Measurements from ENCODE around the gene DNAJC10.

DNAJC10 gene

GRCh38 chr2:182784058-182784706 lies 68.1 kb downstream of the DNAJC10 start:
- DNase-seq (ENCODE audit: low read depth in 2 of 2) = no peak

DNA sequence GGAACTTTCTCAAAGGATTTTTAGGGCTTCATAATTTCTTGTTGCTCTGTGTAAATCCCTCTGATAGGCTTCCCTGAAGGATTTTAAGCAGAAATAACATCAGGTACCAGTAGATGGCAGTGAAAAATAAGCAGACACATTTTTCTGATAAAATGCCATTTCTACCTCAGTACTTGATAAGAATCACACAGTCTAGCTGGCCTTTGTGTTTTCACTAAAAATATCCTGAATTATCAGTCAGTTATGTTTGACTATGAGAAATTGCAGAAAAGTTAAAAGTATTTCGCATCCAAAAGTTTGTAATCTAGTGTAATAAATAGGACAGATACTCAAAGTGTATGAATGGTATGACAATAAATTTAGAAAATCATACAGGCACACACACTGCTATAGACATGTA lies 68.7 kb downstream of the DNAJC10 start:
- DNase-seq (ENCODE audit: low read depth in 2 of 2) = no peak

GRCh38 chr2:182792441-182792840 lies 76.4 kb downstream of the DNAJC10 start:
- DNase-seq (ENCODE audit: low read depth in 2 of 2) = no peak

- DNase-seq (ENCODE audit: low read depth in 2 of 2) = no peak
Observed at GRCh38 chr2:182798736-182799135, 82.7 kb downstream of the DNAJC10 start.

GRCh38 chr2:182804128-182804527 lies 88.1 kb downstream of the DNAJC10 start:
- no peak for DNase-seq (ENCODE audit: low read depth in 2 of 2)

DNA sequence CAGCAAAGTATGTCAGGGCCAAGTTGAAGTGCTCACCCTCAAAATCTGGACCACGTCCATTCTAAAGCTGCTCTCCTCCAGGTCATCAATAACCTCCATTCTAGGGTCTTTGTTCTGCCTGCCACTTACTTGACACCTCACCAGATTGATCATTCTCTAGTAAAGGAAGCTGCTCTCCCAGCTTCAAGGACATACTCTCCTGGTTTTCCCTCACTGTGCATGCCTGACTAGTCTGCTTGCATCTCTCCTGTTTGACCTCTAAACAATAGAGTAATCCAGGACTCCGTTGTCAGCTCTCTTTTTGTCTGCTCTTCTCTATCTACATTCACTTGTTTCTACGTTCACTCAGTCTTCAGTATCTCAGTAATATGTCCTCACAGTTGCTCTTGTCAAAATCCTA lies 91.3 kb downstream of the DNAJC10 start:
- no peak for DNase-seq (ENCODE audit: low read depth in 2 of 2)

DNA sequence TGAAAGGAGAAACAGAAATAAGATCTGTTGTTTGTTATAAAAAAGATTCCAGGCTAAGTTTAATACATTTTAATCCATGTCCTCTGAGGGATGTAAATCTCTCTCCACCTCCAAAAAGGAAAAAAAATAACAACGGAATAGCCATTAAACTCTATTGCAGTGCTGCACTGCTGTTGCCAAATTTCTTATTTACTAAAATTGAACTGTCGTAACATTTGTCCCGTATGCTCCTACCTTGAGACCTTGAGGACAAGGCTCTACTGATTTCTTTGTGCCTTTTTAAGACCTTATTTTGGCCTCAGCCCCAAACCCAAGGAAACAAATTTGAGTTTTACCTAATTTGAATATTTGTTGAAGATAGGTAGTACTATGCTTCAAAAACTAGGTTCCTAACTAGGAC lies 94.0 kb downstream of the DNAJC10 start:
- DNase-seq (ENCODE audit: low read depth in 2 of 2) = no peak

GRCh38 chr2:182814380-182814779 lies 98.3 kb downstream of the DNAJC10 start:
- DNase-seq (ENCODE audit: low read depth in 2 of 2) = no peak

DNA sequence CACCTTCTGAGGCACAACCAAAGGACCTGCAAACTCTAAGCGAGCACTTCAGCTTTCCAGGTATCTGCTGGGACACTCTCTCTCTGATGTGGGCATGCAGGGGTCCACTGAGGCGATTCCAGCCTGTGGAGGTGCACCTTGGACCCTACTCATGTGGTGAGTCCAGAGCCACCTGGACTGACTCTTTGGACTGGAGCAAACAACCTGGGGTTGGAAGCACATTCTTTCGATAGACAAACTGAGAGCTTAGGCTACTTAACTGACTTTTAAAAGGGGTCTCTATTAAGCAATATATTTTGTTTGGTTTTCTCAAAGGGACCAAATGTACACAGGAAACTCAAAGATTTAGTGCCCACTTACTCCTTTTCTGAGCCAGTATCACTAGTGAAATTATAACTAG lies 98.7 kb downstream of the DNAJC10 start:
- DNase-seq (ENCODE audit: low read depth in 2 of 2) = no peak

- DNase-seq (ENCODE audit: low read depth in 2 of 2) = no peak
Observed at GRCh38 chr2:182816866-182817265, 100.8 kb downstream of the DNAJC10 start.

DNA sequence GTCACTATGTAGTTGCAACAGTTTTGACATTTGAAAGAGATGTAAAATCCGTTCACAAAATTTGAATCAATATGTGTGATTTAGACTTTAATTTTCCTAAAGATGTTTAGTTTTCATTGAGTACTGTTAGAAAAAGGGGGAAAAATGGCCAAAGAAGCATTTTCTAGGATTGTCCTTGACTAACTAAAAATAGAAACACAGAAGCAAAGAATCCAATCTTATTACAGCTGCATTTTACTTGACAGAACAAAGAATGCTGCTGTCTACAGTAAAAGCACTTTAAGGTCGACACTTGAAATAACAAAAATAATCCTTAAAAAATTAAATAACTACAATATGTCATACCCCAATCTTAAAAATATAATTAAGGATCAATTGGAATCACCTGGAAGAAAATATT lies 101.5 kb downstream of the DNAJC10 start:
- no peak for DNase-seq (ENCODE audit: low read depth in 2 of 2)

- no peak for DNase-seq (ENCODE audit: low read depth in 2 of 2)
Observed at GRCh38 chr2:182818501-182818900, 102.4 kb downstream of the DNAJC10 start.

- DNase-seq (ENCODE audit: low read depth in 2 of 2) = no peak
Observed at GRCh38 chr2:182818925-182819324, 102.9 kb downstream of the DNAJC10 start.

GRCh38 chr2:182819412-182819811 lies 103.4 kb downstream of the DNAJC10 start:
- no peak for DNase-seq (ENCODE audit: low read depth in 2 of 2)

GRCh38 chr2:182821182-182821581 lies 105.1 kb downstream of the DNAJC10 start:
- no peak for DNase-seq (ENCODE audit: low read depth in 2 of 2)

DNA sequence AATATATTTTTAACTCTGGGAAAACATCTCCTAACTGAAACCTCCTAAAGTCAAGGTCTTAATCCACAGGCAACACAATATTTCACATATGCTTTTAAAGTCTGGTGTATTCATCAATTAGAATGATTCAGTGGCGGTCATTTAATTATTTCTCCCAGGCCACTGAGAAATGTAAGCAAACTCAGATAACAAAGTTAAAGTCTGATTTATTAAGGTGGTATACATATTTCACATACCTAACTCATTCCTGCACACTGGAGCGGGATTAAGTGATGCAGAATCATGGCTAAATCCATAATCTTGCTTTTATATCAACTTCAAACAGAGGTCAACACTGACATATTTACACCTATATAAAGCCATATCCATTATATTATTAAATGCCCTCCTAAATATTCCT lies 106.7 kb downstream of the DNAJC10 start:
- DNase-seq (ENCODE audit: low read depth in 2 of 2) = no peak

GRCh38 chr2:182824056-182824766 lies 108.2 kb downstream of the DNAJC10 start:
- DNase-seq (ENCODE audit: low read depth in 2 of 2) = no peak

GRCh38 chr2:182824767-182825158 lies 108.7 kb downstream of the DNAJC10 start:
- DNase-seq (ENCODE audit: low read depth in 2 of 2) = no peak

DNA sequence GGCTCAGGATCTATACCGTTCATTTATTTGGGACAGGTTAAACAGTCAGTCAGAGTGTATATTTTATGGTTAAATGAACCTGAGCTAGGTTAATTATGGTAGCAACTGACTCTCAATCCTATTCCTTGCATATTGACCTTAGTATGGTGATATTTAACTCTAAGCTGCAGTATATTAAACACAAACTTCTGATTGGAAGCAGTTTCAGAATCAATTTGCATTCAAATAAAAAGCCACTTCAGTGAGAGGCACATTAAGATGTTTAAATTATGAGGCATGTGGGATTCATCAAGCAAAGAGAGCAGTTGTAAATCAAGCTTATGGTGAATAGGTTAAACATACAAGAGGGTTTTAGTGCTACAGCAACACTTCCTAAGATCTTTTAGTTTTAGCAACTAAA lies 110.0 kb downstream of the DNAJC10 start:
- DNase-seq (ENCODE audit: low read depth in 2 of 2) = no peak

DNA sequence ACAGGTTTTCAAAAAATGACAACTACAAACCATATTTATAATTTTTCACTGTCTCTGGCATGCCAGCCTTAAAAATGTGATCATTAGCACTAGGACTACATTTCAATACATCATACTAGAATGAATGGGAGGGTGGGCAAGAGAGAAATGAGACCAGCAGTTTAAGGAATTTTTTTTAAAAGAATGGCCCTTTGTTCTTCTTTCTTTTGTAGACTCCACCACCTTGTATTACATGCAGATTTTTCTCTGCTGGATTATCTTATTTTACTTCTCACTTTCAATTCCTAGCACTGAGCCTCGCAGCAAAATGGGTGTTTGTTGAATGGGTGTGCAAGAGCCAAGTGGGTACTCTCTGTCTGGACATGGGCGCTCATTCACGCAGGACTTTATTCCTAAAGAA lies 110.4 kb downstream of the DNAJC10 start:
- no peak for DNase-seq (ENCODE audit: low read depth in 2 of 2)

DNA sequence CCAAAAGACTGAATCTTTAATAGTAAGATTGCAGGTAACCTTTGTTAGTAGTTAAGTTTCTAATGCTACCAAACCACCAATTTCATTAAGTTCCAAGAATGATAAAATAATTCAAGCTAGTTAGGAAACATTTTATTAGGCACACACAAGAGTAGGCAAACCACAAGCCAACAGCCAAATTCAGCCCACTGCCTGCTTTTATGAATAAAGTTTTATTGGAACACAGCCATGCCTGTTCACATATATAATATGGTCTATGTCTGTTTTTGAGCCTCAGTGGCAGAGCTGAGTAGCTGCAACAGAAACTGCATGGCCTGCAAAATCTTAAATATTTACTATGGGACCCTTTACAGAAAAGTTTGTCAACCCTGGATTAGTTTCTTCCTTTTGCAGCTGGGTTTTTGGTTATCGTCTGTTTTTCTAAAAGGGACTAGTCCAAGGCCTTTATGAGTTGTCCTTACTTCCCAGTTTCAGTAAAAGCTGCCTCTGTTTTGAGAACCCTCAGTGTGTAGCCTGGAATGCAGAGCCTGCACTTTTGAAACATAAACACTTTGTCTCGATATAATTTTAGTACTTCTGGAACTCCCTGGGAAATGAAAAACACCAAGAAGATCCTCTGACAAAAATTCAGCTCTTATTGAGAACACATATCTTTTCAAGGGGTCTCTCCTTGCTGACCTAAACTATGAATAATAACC lies 111.3 kb downstream of the DNAJC10 start:
- DNase-seq (ENCODE audit: low read depth in 2 of 2) = no peak

GRCh38 chr2:182831101-182831500 lies 115.0 kb downstream of the DNAJC10 start:
- no peak for DNase-seq (ENCODE audit: low read depth in 2 of 2)

- no peak for DNase-seq (ENCODE audit: low read depth in 2 of 2)
Observed at GRCh38 chr2:182831921-182832320, 115.9 kb downstream of the DNAJC10 start.

All from stimulated activated CD8-positive, alpha-beta memory T cell treated with anti-CD3 and anti-CD28 coated beads, Interleukin-2, amount 100 ng/mL, for 1 hour (primary cell).